ENCODE measurements around the gene PRKAG2. TPM values are rescaled to one million over a fixed set of nuclear protein-coding genes. Genes with fewer than 3 reads are reported as not detected.

PRKAG2 gene
- total and polyA plus RNA-seq, 2 experiments from 2014 or later = 9.1 to 14.9 TPM

GRCh38 chr7:151657173-151657572 is 219.7 kb downstream of the PRKAG2 start:
- Mint-ChIP-seq H3K36me3 (ENCODE audit: low read depth) (no peaks in the 10 kb centered on the region), H3K4me1 (no peaks in the 10 kb centered on the region), H3K27ac (no peak overlapping the region), H3K9me3 (no peaks in the 10 kb centered on the region; the same call in 2 of the 3 replicates), H3K4me3 (no peak overlapping the region), H3K27me3 (ENCODE audit: insufficient read depth, low read depth, poor library complexity) (peaks cover 8% of the 10 kb centered on the region)
- TF ChIP-seq POLR2AphosphoS5 (IDR thresholded peaks at IDR 0.05; ENCODE audit: low read depth) (no peak), EZH2phosphoT487 (IDR thresholded peaks at IDR 0.05; ENCODE audit: unreplicated experiment) (no peak), ZNF331 (CRISPR knock-in tag; IDR thresholded peaks at IDR 0.05; ENCODE audit: low read depth) (no peak), EZH2 (IDR thresholded peaks at IDR 0.05; ENCODE audit: low read depth, unreplicated experiment) (no peak), REST (IDR thresholded peaks at IDR 0.05; ENCODE audit: unreplicated experiment) (no peak), NANOG (IDR thresholded peaks at IDR 0.05; ENCODE audit: borderline replicate concordance) (no peak), STAT1 (IDR thresholded peaks at IDR 0.05; ENCODE audit: unreplicated experiment) (no peak), ZNF114 (CRISPR knock-in tag; IDR thresholded peaks at IDR 0.05) (no peak), ETS1 (IDR thresholded peaks at IDR 0.05) (no peak), JUNB (IDR thresholded peaks at IDR 0.05; ENCODE audit: unreplicated experiment) (no peak), CREB1 (CRISPR knock-in tag; IDR thresholded peaks at IDR 0.05; ENCODE audit: low read depth) (no peak)
- TF ChIP-seq, protein P1, sequence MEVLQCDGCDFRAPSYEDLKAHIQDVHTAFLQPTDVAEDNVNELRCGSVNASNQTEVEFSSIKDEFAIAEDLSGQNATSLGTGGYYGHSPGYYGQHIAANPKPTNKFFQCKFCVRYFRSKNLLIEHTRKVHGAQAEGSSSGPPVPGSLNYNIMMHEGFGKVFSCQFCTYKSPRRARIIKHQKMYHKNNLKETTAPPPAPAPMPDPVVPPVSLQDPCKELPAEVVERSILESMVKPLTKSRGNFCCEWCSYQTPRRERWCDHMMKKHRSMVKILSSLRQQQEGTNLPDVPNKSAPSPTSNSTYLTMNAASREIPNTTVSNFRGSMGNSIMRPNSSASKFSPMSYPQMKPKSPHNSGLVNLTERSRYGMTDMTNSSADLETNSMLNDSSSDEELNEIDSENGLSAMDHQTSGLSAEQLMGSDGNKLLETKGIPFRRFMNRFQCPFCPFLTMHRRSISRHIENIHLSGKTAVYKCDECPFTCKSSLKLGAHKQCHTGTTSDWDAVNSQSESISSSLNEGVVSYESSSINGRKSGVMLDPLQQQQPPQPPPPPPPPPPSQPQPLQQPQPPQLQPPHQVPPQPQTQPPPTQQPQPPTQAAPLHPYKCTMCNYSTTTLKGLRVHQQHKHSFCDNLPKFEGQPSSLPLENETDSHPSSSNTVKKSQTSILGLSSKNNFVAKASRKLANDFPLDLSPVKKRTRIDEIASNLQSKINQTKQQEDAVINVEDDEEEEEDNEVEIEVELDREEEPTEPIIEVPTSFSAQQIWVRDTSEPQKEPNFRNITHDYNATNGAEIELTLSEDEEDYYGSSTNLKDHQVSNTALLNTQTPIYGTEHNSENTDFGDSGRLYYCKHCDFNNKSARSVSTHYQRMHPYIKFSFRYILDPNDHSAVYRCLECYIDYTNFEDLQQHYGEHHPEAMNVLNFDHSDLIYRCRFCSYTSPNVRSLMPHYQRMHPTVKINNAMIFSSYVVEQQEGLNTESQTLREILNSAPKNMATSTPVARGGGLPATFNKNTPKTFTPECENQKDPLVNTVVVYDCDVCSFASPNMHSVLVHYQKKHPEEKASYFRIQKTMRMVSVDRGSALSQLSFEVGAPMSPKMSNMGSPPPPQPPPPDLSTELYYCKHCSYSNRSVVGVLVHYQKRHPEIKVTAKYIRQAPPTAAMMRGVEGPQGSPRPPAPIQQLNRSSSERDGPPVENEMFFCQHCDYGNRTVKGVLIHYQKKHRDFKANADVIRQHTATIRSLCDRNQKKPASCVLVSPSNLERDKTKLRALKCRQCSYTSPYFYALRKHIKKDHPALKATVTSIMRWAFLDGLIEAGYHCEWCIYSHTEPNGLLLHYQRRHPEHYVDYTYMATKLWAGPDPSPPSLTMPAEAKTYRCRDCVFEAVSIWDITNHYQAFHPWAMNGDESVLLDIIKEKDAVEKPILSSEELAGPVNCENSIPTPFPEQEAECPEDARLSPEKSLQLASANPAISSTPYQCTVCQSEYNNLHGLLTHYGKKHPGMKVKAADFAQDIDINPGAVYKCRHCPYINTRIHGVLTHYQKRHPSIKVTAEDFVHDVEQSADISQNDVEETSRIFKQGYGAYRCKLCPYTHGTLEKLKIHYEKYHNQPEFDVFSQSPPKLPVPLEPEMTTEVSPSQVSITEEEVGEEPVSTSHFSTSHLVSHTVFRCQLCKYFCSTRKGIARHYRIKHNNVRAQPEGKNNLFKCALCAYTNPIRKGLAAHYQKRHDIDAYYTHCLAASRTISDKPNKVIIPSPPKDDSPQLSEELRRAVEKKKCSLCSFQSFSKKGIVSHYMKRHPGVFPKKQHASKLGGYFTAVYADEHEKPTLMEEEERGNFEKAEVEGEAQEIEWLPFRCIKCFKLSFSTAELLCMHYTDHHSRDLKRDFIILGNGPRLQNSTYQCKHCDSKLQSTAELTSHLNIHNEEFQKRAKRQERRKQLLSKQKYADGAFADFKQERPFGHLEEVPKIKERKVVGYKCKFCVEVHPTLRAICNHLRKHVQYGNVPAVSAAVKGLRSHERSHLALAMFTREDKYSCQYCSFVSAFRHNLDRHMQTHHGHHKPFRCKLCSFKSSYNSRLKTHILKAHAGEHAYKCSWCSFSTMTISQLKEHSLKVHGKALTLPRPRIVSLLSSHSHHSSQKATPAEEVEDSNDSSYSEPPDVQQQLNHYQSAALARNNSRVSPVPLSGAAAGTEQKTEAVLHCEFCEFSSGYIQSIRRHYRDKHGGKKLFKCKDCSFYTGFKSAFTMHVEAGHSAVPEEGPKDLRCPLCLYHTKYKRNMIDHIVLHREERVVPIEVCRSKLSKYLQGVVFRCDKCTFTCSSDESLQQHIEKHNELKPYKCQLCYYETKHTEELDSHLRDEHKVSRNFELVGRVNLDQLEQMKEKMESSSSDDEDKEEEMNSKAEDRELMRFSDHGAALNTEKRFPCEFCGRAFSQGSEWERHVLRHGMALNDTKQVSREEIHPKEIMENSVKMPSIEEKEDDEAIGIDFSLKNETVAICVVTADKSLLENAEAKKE (CRISPR knock-in tag; IDR thresholded peaks at IDR 0.05) = no peak
- TF ChIP-seq, protein P2, sequence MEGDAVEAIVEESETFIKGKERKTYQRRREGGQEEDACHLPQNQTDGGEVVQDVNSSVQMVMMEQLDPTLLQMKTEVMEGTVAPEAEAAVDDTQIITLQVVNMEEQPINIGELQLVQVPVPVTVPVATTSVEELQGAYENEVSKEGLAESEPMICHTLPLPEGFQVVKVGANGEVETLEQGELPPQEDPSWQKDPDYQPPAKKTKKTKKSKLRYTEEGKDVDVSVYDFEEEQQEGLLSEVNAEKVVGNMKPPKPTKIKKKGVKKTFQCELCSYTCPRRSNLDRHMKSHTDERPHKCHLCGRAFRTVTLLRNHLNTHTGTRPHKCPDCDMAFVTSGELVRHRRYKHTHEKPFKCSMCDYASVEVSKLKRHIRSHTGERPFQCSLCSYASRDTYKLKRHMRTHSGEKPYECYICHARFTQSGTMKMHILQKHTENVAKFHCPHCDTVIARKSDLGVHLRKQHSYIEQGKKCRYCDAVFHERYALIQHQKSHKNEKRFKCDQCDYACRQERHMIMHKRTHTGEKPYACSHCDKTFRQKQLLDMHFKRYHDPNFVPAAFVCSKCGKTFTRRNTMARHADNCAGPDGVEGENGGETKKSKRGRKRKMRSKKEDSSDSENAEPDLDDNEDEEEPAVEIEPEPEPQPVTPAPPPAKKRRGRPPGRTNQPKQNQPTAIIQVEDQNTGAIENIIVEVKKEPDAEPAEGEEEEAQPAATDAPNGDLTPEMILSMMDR (conservative IDR thresholded peaks at IDR 0.05; ENCODE audit: low read depth in 2 of 2) = no peak
- DNase-seq (ENCODE audit: low spot score) = no peak
- Histone ChIP-seq H3K9me2 (ENCODE audit: insufficient read depth) (no peaks in the 10 kb centered on the region), H3K4me3 (no peak overlapping the region), H3K79me2 (replicated peaks; ENCODE audit: insufficient read depth) (no peaks in the 10 kb centered on the region), H3K27me3 (ENCODE audit: insufficient read depth) (no peaks in the 10 kb centered on the region), H3K27ac (ENCODE audit: low read depth) (no peak overlapping the region), H3K4me1 (ENCODE audit: insufficient read depth) (no peaks in the 10 kb centered on the region), H3K4me2 (no peak overlapping the region), H2AFZ (no peak overlapping the region), H3K36me3 (ENCODE audit: insufficient read depth) (no peaks in the 10 kb centered on the region), H3F3A (replicated peaks; ENCODE audit: low read depth) (no peaks in the 10 kb centered on the region), H4K20me1 (replicated peaks; ENCODE audit: insufficient read depth) (no peaks in the 10 kb centered on the region)
- no peak for ATAC-seq
